Caco-2 (cell line): ENCODE data around the gene NRXN3. TPM values are rescaled to one million over a fixed set of nuclear protein-coding genes. Genes with fewer than 3 reads are reported as not detected.

Source experiments
- BruUV-seq: library from RNA; stranded (reverse); fragments of 400-500 nt; replicated peaks from 2 replicates; lab custom pipeline; 2021; lab: Mats Ljungman, UMichigan
- CTCF ChIA-PET: fragments of 300-600 bp; sonication (Branson Sonifier 250); formaldehyde crosslinking; loops from one replicate; lab custom pipeline; 2022; ENCODE audit warnings: antibody characterized with exemption; lab: Charles Lee
- POLR2A ChIA-PET: fragments of 300-600 bp; sonication (Branson Sonifier 250); formaldehyde crosslinking; loops from one replicate; lab custom pipeline; 2022; ENCODE audit warnings: antibody characterized with exemption; lab: Charles Lee
- DNase-seq, 2 experiments: peaks; one replicate each; pipeline versions ENCODE4 v3.0.0 to v3.0.0-alpha.2; 2020 to 2022
- H3K27me3 ChIP-seq: replicated peaks from 2 replicates; pipeline ENCODE4 v1.6.0; 2011; ENCODE audit warnings: low read length; ENCODE audit not compliant: control insufficient read depth, insufficient read depth
- H3K36me3 ChIP-seq: 2 replicates; pipeline ENCODE4 v1.5.1; 2011; ENCODE audit warnings: low read length; ENCODE audit not compliant: control insufficient read depth, insufficient read depth
- H3K4me1 ChIP-seq: fragments of 250-450 bp; sonication (Bioruptor Pico); 2 replicates; pipeline ENCODE4 v1.5.1; 2020; ENCODE audit warnings: mild to moderate bottlenecking
- H3K4me3 ChIP-seq: 2 replicates; pipeline ENCODE4 v1.5.1; 2011; ENCODE audit warnings: low read depth, mild to moderate bottlenecking, control low read depth, low read length
- H3K9me3 ChIP-seq: fragments of 250-450 bp; sonication (Bioruptor Pico); 2 replicates; pipeline ENCODE4 v1.5.1; 2020; ENCODE audit warnings: mild to moderate bottlenecking, moderate library complexity
- H3K27ac Mint-ChIP-seq: one replicate; pipeline ENCODE4 v1.8.0; 2022; ENCODE audit warnings: mixed read lengths; ENCODE audit not compliant: unreplicated experiment
- H3K27me3 Mint-ChIP-seq: one replicate; pipeline ENCODE4 v1.8.0; 2022; ENCODE audit warnings: mixed read lengths; ENCODE audit not compliant: insufficient read depth, unreplicated experiment
- H3K36me3 Mint-ChIP-seq: one replicate; pipeline ENCODE4 v1.8.0; 2022; ENCODE audit warnings: mild to moderate bottlenecking, mixed read lengths; ENCODE audit not compliant: insufficient read depth, unreplicated experiment
- H3K4me1 Mint-ChIP-seq: one replicate; pipeline ENCODE4 v1.8.0; 2022; ENCODE audit warnings: low read depth, mixed read lengths; ENCODE audit not compliant: unreplicated experiment
- H3K4me3 Mint-ChIP-seq: one replicate; pipeline ENCODE4 v1.8.0; 2022; ENCODE audit warnings: mild to moderate bottlenecking, moderate library complexity, mixed read lengths; ENCODE audit not compliant: unreplicated experiment
- H3K9me3 Mint-ChIP-seq: one replicate; pipeline ENCODE4 v1.8.0; 2022; ENCODE audit warnings: mixed read lengths; ENCODE audit not compliant: unreplicated experiment
- CTCF ChIP-seq, 2 experiments: fragments of 200-600 bp in 1 of 2; IDR thresholded peaks; 1 replicate in 1 of 2; 2 replicates in 1 of 2; pipeline versions ENCODE4 v1.5.1 to v1.8.0; 2011 to 2022; ENCODE audit warnings: antibody characterized with exemption in 1 of 2, control low read depth in 1 of 2, inconsistent platforms in 1 of 2, low read depth in 1 of 2, low read length in 1 of 2, mild to moderate bottlenecking in 1 of 2, moderate library complexity in 1 of 2; ENCODE audit not compliant: insufficient read depth in 1 of 2, severe bottlenecking in 1 of 2, unreplicated experiment in 1 of 2
- intact Hi-C: fragments of 100-400 bp; cut with micrococcal nuclease; formaldehyde crosslinking; loops from one replicate; pipeline ENCODE4 v1.10.0; 2022; ENCODE audit not compliant: unreplicated experiment
- total RNA-seq: library from RNA; stranded (reverse); gene quantifications from 2 replicates; pipeline ENCODE4 v1.2.3, GENCODE V29; 2022

The NRXN3 gene
- total RNA-seq, 1 experiment from 2014 or later, result 12.4 TPM

GRCh38 chr14:79567306-79567705 is 1397.1 kb downstream of the NRXN3 start:
- TF ChIP-seq CTCF (IDR thresholded peaks at IDR 0.05; ENCODE audit: insufficient read depth in 1 of 2, low read depth in 1 of 2, low read length in 1 of 2, severe bottlenecking in 1 of 2, unreplicated experiment in 1 of 2), result no peak
- Mint-ChIP-seq H3K27me3 (no peaks in the 10 kb centered on the region), H3K9me3 (no peaks in the 10 kb centered on the region), H3K27ac (no peak overlapping the region), H3K4me3 (no peak overlapping the region), H3K36me3 (no peaks in the 10 kb centered on the region), H3K4me1 (peaks cover 12% of the 10 kb centered on the region)
- no peak for DNase-seq
- H3K27me3 ChIP-seq, result no peaks in the 10 kb centered on the region
- ChIA-PET POLR2A (no interaction called here), CTCF (no interaction called here)
- H3K9me3 ChIP-seq, result no peaks in the 10 kb centered on the region
- intact Hi-C loops, result no loop called here
- no TSS peak for BruUV-seq
- H3K4me1 ChIP-seq, result no peaks in the 10 kb centered on the region; the same call in 1 of the 2 replicates
- H3K36me3 ChIP-seq, result no peaks in the 10 kb centered on the region
- H3K4me3 ChIP-seq, result no peak overlapping the region

DNA sequence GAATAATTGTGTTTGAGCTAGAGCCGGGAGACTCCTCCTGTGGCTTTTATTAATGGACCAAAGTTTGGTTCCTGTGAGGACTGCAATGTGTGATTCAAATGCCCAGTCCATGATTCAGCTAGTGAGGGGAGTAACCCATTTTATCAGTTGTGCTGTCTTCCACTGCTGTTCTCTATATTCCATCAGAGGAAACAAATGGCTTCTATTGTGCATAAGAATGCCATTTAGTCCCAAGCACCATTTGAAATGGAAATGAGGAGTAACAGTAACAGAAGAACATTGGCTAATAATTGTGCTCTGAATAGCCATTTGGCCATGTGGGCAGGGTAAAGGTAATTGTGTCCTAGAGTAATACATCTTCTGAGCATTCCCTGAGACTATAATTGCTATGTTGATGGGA is 1398.4 kb downstream of the NRXN3 start:
- no peaks in the 10 kb centered on the region for H3K9me3 Mint-ChIP-seq
- BruUV-seq, result no TSS peak
- no peaks in the 10 kb centered on the region for H3K9me3 ChIP-seq

DNA sequence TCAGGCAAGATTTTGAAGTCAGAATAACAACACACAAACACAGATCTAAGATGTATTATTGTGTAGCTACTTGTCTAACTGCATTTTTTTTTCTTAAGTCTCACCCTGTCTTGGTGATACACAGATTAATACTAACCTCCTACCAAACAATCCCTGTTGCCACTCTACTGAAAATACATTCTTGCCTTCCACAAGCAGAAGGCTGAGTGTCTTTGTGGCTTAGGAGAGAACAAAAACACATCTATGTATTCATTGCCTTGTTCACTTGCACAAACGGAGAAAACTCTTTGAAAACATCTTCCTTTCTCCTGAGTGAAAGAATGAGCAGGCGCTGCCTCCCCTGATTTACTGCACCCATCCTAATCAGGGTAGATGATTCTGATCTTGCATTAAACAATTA is 1398.9 kb downstream of the NRXN3 start:
- POLR2A ChIA-PET, result no interaction called here
- no peaks in the 10 kb centered on the region for H3K9me3 ChIP-seq

More for the DNA sequence above, 1398.4 kb downstream of the NRXN3 start:
- no peaks in the 10 kb centered on the region for H3K36me3 Mint-ChIP-seq
- no peak overlapping the region for H3K4me3 Mint-ChIP-seq
- Histone ChIP-seq H3K36me3 (no peaks in the 10 kb centered on the region), H3K4me1 (no peaks in the 10 kb centered on the region; the same call in 1 of the 2 replicates), H3K27me3 (no peaks in the 10 kb centered on the region), H3K4me3 (no peak overlapping the region)
- H3K27me3 Mint-ChIP-seq, result no peaks in the 10 kb centered on the region
- H3K27ac Mint-ChIP-seq, result no peak overlapping the region
- intact Hi-C loops, result no loop called here
- CTCF ChIA-PET, result no interaction called here
- TF ChIP-seq CTCF (IDR thresholded peaks at IDR 0.05; ENCODE audit: insufficient read depth in 1 of 2, low read depth in 1 of 2, low read length in 1 of 2, severe bottlenecking in 1 of 2, unreplicated experiment in 1 of 2), result no peak
- DNase-seq, result no peak
- POLR2A ChIA-PET, result no interaction called here
- H3K4me1 Mint-ChIP-seq, result peaks cover 12% of the 10 kb centered on the region

More for the DNA sequence above, 1398.9 kb downstream of the NRXN3 start:
- H3K4me1 Mint-ChIP-seq, result peaks cover 12% of the 10 kb centered on the region
- TF ChIP-seq CTCF (IDR thresholded peaks at IDR 0.05; ENCODE audit: insufficient read depth in 1 of 2, low read depth in 1 of 2, low read length in 1 of 2, severe bottlenecking in 1 of 2, unreplicated experiment in 1 of 2), result no peak
- Histone ChIP-seq H3K4me3 (no peak overlapping the region), H3K36me3 (no peaks in the 10 kb centered on the region), H3K27me3 (no peaks in the 10 kb centered on the region), H3K4me1 (no peaks in the 10 kb centered on the region; the same call in 1 of the 2 replicates)
- DNase-seq, result no peak
- no peak overlapping the region for H3K27ac Mint-ChIP-seq
- CTCF ChIA-PET, result no interaction called here
- no TSS peak for BruUV-seq
- no peaks in the 10 kb centered on the region for H3K27me3 Mint-ChIP-seq
- no peaks in the 10 kb centered on the region for H3K36me3 Mint-ChIP-seq
- intact Hi-C loops, result no loop called here
- H3K4me3 Mint-ChIP-seq, result no peak overlapping the region
- no peaks in the 10 kb centered on the region for H3K9me3 Mint-ChIP-seq
